ENCODE measurements around the gene ANKRD52.

GRCh38 chr12:56236091-56236490, 22.1 kb downstream of the ANKRD52 start:
- no peak for TF ChIP-seq CTCF (conservative IDR thresholded peaks at IDR 0.05; ENCODE audit: low read length)
- TF ChIP-seq EZH2phosphoT487 (IDR thresholded peaks at IDR 0.05; ENCODE audit: borderline replicate concordance), result no peak
